Neural cell (in vitro differentiated cells): ENCODE measurements around the gene CLDN7.

Experiments used
- EP300 ChIP-seq: fragments of 450-650 bp; conservative IDR thresholded peaks from 2 replicates; pipeline ENCODE4 v1.6.1; 2014; ENCODE audit warnings: antibody characterized with exemption, mild to moderate bottlenecking, moderate library complexity; ENCODE audit not compliant: poor library complexity, severe bottlenecking
- POLR2AphosphoS5 ChIP-seq: IDR thresholded peaks from 2 replicates; pipeline ENCODE4 v1.6.1; 2012
- RAD21 ChIP-seq: fragments of 450-650 bp; conservative IDR thresholded peaks from 2 replicates; pipeline ENCODE4 v1.6.1; 2014; ENCODE audit warnings: antibody characterized with exemption, mild to moderate bottlenecking, moderate library complexity
- TAF1 ChIP-seq: IDR thresholded peaks from 2 replicates; pipeline ENCODE4 v1.6.1; 2012; ENCODE audit warnings: low read depth
- TF ChIP-seq, protein P1 (sequence below): fragments of 450-650 bp; IDR thresholded peaks from 2 replicates; pipeline ENCODE4 v1.5.1; 2014; ENCODE audit warnings: antibody characterized with exemption, mild to moderate bottlenecking, moderate library complexity; ENCODE audit not compliant: poor library complexity, severe bottlenecking

DNA sequence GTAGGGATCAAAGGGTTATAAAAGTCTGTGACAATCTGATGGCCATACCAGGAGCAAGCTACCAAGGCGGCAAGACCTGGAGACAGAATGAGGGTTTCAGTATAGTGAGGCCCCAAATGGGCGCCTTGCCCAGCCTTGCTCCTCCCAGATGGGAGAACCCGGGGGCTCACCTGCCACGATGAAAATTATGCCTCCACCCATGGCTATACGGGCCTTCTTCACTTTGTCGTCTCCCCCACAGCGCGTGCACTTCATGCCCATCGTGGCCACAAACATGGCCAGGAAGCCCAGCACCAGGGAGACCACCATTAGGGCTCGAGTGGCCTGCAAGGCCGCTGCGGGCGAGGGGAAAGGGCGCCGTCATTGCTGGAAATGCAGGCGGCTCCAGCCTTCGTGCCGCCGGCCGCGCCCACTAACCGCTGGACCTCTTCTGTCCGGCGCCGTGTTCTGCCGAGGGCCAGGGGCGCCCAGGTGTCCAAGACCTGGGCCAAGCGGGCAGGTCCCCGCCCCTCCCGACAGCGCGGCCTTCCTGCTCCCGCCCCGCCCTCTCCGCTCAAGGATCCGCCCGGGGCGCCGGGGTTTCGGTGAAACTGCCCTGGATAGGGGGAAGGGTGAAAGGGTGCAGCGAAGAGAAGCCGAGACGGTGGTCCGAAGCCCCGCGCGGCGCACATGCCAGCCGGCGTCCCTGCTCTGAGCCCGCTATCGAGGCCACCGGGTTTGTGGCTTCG is 1.5 kb downstream of the CLDN7 start:
- TF ChIP-seq, protein P1, sequence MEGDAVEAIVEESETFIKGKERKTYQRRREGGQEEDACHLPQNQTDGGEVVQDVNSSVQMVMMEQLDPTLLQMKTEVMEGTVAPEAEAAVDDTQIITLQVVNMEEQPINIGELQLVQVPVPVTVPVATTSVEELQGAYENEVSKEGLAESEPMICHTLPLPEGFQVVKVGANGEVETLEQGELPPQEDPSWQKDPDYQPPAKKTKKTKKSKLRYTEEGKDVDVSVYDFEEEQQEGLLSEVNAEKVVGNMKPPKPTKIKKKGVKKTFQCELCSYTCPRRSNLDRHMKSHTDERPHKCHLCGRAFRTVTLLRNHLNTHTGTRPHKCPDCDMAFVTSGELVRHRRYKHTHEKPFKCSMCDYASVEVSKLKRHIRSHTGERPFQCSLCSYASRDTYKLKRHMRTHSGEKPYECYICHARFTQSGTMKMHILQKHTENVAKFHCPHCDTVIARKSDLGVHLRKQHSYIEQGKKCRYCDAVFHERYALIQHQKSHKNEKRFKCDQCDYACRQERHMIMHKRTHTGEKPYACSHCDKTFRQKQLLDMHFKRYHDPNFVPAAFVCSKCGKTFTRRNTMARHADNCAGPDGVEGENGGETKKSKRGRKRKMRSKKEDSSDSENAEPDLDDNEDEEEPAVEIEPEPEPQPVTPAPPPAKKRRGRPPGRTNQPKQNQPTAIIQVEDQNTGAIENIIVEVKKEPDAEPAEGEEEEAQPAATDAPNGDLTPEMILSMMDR, result no peak
- TF ChIP-seq EP300, result no peak
- TF ChIP-seq RAD21, result no peak
- TF ChIP-seq TAF1, result no peak
- TF ChIP-seq POLR2AphosphoS5, result peak; percentile 2
